Smooth muscle cell of the brain vasculature (primary cell): ENCODE data around the gene ADPRM.

Experiments
- DNase-seq: peaks from one replicate; pipeline ENCODE4 v3.0.0-alpha.2; 2012; ENCODE audit warnings: low read depth, low spot score

ADPRM gene

GRCh38 chr17:10741416-10742135 lies 44.2 kb downstream of the ADPRM start:
- no peak for DNase-seq

- DNase-seq: no peak
Observed at GRCh38 chr17:10742431-10742830, 45.0 kb downstream of the ADPRM start.

GRCh38 chr17:10743316-10744009 lies 46.1 kb downstream of the ADPRM start:
- DNase-seq: no peak

GRCh38 chr17:10744501-10745000 lies 47.2 kb downstream of the ADPRM start:
- DNase-seq: no peak

- no peak for DNase-seq
Observed at GRCh38 chr17:10745231-10745630, 47.8 kb downstream of the ADPRM start.

- DNase-seq: no peak
Observed at GRCh38 chr17:10748531-10749181, 51.3 kb downstream of the ADPRM start.

- DNase-seq: no peak
Observed at GRCh38 chr17:10750210-10750609, 52.8 kb downstream of the ADPRM start.

- no peak for DNase-seq
Observed at GRCh38 chr17:10751563-10751962, 54.2 kb downstream of the ADPRM start.

- no peak for DNase-seq
Observed at GRCh38 chr17:10752696-10753095, 55.3 kb downstream of the ADPRM start.

GRCh38 chr17:10754109-10754508 lies 56.7 kb downstream of the ADPRM start:
- DNase-seq: no peak

- no peak for DNase-seq
Observed at GRCh38 chr17:10754861-10755591, 57.6 kb downstream of the ADPRM start.

GRCh38 chr17:10755592-10756127 lies 58.3 kb downstream of the ADPRM start:
- DNase-seq: no peak

- DNase-seq: no peak
Observed at GRCh38 chr17:10756185-10756584, 58.8 kb downstream of the ADPRM start.

GRCh38 chr17:10756619-10757018 lies 59.2 kb downstream of the ADPRM start:
- DNase-seq: no peak

GRCh38 chr17:10757067-10757466 lies 59.7 kb downstream of the ADPRM start:
- DNase-seq: no peak

- no peak for DNase-seq
Observed at GRCh38 chr17:10757647-10758046, 60.3 kb downstream of the ADPRM start.

GRCh38 chr17:10758062-10758461 lies 60.7 kb downstream of the ADPRM start:
- DNase-seq: no peak
